Ectodermal cell (in vitro differentiated cells): ENCODE measurements around the gene CORO7.

Experiments
- H3K27ac ChIP-seq: 2 replicates; pipeline ENCODE4 v1.7.0; 2013; ENCODE audit warnings: mild to moderate bottlenecking, low read depth, low read length; ENCODE audit not compliant: insufficient read depth, poor library complexity, severe bottlenecking
- H3K27me3 ChIP-seq: 2 replicates; pipeline ENCODE4 v1.7.0; 2013; ENCODE audit warnings: mild to moderate bottlenecking, low read length; ENCODE audit not compliant: insufficient read depth, control insufficient read depth, poor library complexity, severe bottlenecking
- H3K36me3 ChIP-seq: one replicate; pipeline ENCODE4 v1.7.0; 2013; ENCODE audit warnings: low read length; ENCODE audit not compliant: control insufficient read depth, insufficient read depth
- H3K4me1 ChIP-seq: one replicate; pipeline ENCODE4 v1.7.0; 2013; ENCODE audit warnings: low read length; ENCODE audit not compliant: control insufficient read depth, insufficient read depth
- H3K4me3 ChIP-seq: 2 replicates; pipeline ENCODE4 v1.7.0; 2013; ENCODE audit warnings: low read depth, low read length, control low read depth; ENCODE audit not compliant: insufficient read depth
- H3K9me3 ChIP-seq: 2 replicates; pipeline ENCODE4 v1.7.0; 2013; ENCODE audit warnings: mild to moderate bottlenecking, low read length, moderate library complexity; ENCODE audit not compliant: control insufficient read depth
- WGBS, 2 experiments: methylation state at CpG; one replicate each; pipeline ENCODE4 v1.1.7; 2013; ENCODE audit warnings: missing lambda C conversion rate in 2 of 2; 5-methylcytosine and 5-hydroxymethylcytosine counted together

The CORO7 gene

DNA sequence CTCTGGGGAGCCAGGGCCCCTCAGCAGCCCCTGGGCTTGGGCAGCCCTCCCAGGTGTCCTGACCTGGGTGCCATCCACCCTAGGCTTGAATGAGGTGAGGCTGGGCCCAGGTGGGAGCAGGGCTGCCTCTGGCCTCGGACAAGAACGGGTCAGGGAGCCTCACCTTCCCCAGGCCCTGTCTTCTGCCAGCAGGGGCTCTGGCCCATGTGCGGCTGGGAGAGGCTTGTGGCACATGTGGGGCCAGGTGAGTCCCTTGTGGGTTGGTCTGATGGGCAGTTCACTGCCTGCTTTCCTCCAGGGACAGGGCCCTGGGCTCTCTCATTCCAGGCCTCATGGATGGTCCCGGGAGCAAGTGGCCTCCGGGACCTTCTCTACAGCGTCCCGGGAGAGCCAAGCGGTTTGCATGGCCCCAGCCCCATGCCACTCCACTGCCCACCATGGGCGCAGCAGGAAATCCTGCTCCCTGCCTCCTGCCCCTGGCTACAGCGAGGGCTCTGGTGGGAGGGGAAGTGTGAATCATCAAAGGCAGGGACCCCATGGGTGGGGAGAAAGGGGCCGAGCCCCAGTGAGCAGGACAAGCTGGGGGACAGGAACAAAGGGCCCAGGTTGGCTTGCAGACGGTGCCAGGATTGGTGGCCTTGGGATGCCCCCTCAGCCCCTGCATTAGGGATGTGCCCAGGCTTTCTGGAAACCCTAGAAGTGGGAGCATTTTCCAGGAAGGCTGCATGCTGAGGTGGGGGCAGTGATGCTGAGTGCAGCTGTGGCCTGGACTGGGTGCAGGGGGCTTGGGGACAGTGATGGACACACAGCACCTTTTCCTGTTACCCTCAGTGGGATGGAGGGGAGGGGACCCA lies 32.6 kb downstream of the CORO7 start:
- peaks cover 27% of the 10 kb centered on the region for H3K4me1 ChIP-seq
- WGBS, 2 experiments: 91 to 94% methylated on average over 12 of the region's 12 CpGs
- H3K27ac ChIP-seq: no peak overlapping the region
- H3K27me3 ChIP-seq: no peaks in the 10 kb centered on the region
- peaks cover 4% of the 10 kb centered on the region for H3K36me3 ChIP-seq
- no peak overlapping the region for H3K4me3 ChIP-seq
- no peaks in the 10 kb centered on the region for H3K9me3 ChIP-seq

DNA sequence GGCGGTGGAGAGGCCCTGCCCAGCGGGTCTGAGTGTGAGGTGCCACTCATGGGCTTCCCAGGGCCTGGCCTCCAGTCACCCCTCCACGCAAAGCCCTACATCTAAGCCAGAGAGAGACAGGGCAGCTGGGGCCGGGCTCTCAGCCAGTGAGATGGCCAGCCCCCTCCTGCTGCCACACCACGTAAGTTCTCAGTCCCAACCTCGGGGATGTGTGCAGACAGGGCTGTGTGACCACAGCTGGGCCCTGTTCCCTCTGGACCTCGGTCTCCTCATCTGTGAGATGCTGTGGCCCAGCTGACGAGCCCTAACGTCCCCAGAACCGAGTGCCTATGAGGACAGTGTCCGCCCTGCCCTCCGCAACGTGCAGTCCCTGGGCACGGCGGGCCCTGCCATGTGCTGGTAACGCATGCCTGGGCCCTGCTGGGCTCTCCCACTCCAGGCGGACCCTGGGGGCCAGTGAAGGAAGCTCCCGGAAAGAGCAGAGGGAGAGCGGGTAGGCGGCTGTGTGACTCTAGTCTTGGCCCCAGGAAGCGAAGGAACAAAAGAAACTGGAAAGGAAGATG lies 33.5 kb downstream of the CORO7 start:
- WGBS, 2 experiments: 94 to 96% methylated on average over 20 of the region's 21 CpGs
- H3K9me3 ChIP-seq: no peaks in the 10 kb centered on the region
- no peaks in the 10 kb centered on the region for H3K27me3 ChIP-seq
- peaks cover 4% of the 10 kb centered on the region for H3K36me3 ChIP-seq
- H3K4me1 ChIP-seq: peaks cover 24% of the 10 kb centered on the region
- H3K4me3 ChIP-seq: no peak overlapping the region
- no peak overlapping the region for H3K27ac ChIP-seq

DNA sequence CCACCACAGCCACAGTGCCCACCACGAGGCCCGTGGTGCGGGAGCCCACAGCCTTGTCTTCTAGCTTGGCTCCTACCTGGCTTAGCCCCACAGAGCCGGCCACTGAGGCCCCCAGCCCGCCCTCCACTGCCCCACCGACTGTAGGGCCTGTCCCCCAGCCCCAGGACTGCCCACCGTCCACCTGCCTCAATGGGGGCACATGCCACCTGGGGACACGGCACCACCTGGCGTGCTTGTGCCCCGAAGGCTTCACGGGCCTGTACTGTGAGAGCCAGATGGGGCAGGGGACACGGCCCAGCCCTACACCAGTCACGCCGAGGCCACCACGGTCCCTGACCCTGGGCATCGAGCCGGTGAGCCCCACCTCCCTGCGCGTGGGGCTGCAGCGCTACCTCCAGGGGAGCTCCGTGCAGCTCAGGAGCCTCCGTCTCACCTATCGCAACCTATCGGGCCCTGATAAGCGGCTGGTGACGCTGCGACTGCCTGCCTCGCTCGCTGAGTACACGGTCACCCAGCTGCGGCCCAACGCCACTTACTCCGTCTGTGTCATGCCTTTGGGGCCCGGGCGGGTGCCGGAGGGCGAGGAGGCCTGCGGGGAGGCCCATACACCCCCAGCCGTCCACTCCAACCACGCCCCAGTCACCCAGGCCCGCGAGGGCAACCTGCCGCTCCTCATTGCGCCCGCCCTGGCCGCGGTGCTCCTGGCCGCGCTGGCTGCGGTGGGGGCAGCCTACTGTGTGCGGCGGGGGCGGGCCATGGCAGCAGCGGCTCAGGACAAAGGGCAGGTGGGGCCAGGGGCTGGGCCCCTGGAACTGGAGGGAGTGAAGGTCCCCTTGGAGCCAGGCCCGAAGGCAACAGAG lies 34.2 kb downstream of the CORO7 start:
- H3K9me3 ChIP-seq: no peaks in the 10 kb centered on the region
- H3K4me3 ChIP-seq: no peak overlapping the region
- no peaks in the 10 kb centered on the region for H3K27me3 ChIP-seq
- H3K27ac ChIP-seq: no peak overlapping the region
- H3K36me3 ChIP-seq: peaks cover 4% of the 10 kb centered on the region
- 96% methylated on average over 55 of the region's 55 CpGs for WGBS, 2 experiments
- H3K4me1 ChIP-seq: peaks cover 21% of the 10 kb centered on the region

DNA sequence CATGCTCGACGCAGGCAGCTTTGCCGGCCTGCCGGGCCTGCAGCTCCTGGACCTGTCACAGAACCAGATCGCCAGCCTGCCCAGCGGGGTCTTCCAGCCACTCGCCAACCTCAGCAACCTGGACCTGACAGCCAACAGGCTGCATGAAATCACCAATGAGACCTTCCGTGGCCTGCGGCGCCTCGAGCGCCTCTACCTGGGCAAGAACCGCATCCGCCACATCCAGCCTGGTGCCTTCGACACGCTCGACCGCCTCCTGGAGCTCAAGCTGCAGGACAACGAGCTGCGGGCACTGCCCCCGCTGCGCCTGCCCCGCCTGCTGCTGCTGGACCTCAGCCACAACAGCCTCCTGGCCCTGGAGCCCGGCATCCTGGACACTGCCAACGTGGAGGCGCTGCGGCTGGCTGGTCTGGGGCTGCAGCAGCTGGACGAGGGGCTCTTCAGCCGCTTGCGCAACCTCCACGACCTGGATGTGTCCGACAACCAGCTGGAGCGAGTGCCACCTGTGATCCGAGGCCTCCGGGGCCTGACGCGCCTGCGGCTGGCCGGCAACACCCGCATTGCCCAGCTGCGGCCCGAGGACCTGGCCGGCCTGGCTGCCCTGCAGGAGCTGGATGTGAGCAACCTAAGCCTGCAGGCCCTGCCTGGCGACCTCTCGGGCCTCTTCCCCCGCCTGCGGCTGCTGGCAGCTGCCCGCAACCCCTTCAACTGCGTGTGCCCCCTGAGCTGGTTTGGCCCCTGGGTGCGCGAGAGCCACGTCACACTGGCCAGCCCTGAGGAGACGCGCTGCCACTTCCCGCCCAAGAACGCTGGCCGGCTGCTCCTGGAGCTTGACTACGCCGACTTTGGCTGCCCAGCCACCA lies 35.1 kb downstream of the CORO7 start:
- Histone ChIP-seq H3K27me3 (no peaks in the 10 kb centered on the region), H3K4me1 (peaks cover 28% of the 10 kb centered on the region), H3K27ac (no peak overlapping the region), H3K4me3 (no peak overlapping the region), H3K9me3 (no peaks in the 10 kb centered on the region), H3K36me3 (peaks cover 4% of the 10 kb centered on the region)
- WGBS, 2 experiments: 96% methylated on average over 59 of the region's 59 CpGs

DNA sequence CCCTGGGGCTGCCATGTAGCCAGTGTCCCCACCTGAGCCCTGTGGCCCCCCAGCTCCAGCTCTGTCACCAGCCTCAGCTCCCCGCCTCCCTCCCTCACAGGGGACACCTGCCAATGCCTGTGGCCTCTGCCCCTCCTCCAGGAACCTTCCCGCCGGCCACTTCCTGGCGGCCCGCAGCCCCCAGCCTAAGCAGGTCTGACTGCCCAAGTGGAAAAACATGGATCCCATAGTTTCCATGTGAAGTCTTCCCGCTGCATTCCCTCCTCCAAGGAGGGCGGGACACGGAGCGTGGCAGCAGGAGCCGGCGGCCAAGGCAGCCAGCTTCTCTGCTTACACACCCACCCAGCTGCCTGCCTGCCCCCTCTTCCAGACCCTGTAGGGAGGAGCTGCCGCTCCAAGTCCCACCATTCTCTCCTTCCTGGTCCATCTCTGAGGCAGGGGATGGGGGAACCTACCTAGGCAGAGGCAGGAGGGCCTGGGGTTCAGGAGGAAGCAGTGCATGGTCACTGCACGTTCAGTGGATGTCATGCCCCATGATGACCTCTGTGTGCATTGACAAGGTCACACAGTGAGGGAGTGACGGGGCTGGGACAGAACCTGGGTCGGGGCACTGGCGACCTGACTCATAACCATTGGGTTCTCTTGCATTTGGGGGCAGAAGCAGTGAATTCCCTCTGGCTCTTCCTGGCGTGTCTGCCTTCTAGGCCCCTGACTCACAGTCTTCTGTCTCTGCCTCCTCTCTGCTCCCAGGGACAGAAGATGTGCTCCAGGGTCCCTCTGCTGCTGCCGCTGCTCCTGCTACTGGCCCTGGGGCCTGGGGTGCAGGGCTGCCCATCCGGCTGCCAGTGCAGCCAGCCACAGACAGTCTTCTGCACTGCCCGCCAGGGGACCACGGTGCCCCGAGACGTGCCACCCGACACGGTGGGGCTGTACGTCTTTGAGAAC lies 36.0 kb downstream of the CORO7 start:
- Histone ChIP-seq H3K27ac (no peak overlapping the region), H3K27me3 (no peaks in the 10 kb centered on the region), H3K36me3 (peaks cover 4% of the 10 kb centered on the region), H3K4me1 (peaks cover 35% of the 10 kb centered on the region), H3K4me3 (no peak overlapping the region), H3K9me3 (no peaks in the 10 kb centered on the region)
- WGBS, 2 experiments: 85 to 87% methylated on average over 26 of the region's 26 CpGs

DNA sequence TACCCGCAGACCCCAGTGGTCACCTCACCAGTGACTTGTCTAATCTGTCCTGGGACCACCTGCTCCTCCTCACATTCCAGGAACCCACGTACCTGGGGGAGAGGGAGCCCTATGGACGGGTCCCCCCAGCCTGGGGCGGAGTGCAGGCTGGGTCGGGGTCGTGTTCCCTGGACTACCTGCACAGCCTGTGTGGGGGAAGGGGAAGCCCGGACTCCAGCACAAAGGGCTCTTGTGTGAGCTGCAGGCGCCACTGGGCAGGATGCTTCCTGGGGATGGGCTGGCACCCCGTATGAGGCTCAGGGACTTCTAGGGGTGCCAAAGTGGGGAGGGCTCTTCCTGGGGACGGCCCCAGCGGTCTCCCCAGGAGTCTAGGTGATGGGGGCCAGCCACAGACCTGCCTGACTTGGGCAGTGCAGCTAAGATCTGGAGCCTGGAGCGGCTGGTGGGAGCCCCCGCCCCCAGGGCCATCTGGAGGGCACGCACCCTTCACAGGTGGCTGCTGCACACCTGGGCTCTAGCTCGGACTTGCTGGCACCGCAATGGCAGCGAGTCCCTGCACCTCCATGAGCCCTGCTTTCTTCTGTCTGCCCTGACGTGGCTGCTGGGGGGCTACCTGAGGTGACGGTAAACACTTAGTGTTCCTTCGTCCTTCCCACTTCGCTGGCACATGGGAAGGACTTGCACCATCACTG lies 37.3 kb downstream of the CORO7 start:
- Histone ChIP-seq H3K36me3 (peaks cover 4% of the 10 kb centered on the region), H3K4me3 (no peak overlapping the region), H3K4me1 (peaks cover 48% of the 10 kb centered on the region), H3K27ac (no peak overlapping the region), H3K27me3 (no peaks in the 10 kb centered on the region), H3K9me3 (no peaks in the 10 kb centered on the region)
- 89 to 90% methylated on average over 21 of the region's 21 CpGs for WGBS, 2 experiments

DNA sequence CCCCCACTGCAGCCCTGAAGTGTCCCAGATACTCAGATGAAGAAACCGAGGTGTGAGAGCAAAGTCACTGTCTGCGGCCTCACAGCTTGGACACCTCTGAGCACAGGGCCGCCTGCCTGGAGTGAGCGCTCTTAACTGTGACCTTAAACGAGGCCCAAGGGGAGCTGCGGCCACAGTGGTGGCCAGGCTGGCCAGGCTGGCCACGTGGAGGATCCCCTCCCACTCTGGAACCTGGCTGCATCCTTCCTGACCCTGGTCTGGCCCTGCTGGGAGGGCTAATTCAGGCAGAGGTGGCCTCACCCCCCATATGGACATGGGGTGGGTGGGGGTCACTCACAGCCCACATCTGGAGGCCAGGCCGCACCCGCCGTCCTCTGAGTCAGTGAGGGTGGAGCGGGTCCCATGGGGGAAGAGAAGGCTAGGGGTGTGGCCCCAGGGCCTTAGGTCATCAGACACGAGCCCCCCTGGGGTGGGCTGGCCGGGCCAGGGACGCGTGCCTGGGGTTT lies 38.2 kb downstream of the CORO7 start:
- no peak overlapping the region for H3K4me3 ChIP-seq
- no peaks in the 10 kb centered on the region for H3K27me3 ChIP-seq
- H3K9me3 ChIP-seq: no peaks in the 10 kb centered on the region
- H3K27ac ChIP-seq: no peak overlapping the region
- peaks cover 56% of the 10 kb centered on the region for H3K4me1 ChIP-seq
- 91% methylated on average over 15 of the region's 15 CpGs for WGBS, 2 experiments
- peaks cover 4% of the 10 kb centered on the region for H3K36me3 ChIP-seq

DNA sequence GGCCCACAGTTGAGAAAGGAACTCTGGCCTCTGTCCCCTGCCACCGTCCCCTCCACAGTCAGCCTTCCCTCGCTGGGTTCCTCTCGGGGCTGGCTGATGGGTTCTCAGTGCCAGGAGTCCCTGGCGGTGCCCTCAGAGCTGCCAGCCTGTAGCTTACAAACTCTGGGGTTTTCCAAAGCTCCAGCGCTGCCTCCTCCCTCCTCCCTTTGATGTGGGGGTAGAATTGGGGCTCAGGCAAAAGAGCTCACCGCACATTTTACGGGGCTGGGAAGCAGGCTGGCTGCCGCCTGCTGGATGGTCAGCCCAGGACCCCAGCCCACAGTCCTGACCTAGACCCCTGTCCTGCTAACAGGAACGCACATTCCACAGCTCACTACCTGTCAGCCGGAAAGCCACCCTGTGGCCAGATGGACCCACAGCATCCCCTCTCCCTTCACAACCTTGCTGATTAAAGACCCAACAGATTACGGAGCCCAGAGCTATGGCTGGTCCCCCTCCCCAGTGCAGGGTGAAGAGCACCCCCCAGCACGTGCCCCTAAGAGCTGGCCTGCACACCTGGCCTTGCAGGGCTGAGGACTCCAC lies 38.7 kb downstream of the CORO7 start:
- Histone ChIP-seq H3K27ac (no peak overlapping the region), H3K4me1 (peaks cover 61% of the 10 kb centered on the region), H3K4me3 (no peak overlapping the region), H3K9me3 (no peaks in the 10 kb centered on the region), H3K27me3 (no peaks in the 10 kb centered on the region), H3K36me3 (peaks cover 4% of the 10 kb centered on the region)
- 69 to 76% methylated on average over 12 of the region's 12 CpGs for WGBS, 2 experiments
